OCI-M1 (cell line): ENCODE data around the gene PTTG1.

Source experiments
- DNase-seq: peaks from one replicate; lab custom pipeline; 2025; lab: John Stamatoyannopoulos, UW

The PTTG1 gene

GRCh38 chr5:160421625-160422258 lies at the start of gene PTTG1:
TSS of gene PTTG1 (plus strand) at chr5:160421855. CDS start at chr5:160422313, 458 bp downstream.
- DNase-seq = peak; percentile 98

DNA sequence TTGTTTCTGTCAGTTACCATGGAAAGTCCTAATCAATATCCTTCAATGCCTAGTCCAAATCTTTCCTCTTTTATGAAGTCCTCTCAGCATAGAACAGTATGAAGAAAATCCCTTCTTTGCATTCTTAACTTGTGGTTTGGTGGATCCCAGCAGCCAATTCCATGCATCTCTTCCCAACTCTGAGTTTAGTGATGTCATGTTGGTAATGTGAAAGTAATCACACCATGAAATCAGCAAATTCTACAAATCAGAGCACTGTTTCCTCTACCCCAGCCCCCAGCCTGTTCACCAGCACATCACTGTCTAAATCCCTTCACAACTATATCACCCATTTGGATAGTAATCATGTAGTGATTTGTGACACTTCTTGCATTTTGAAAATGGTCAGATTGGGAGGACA lies 46.5 kb upstream of the PTTG1 start:
- no peak for DNase-seq

- no peak for DNase-seq
These were observed 46.0 kb upstream of the PTTG1 start for GRCh38 chr5:160375701-160376100.

GRCh38 chr5:160376416-160376815 lies 45.2 kb upstream of the PTTG1 start:
- no peak for DNase-seq

DNA sequence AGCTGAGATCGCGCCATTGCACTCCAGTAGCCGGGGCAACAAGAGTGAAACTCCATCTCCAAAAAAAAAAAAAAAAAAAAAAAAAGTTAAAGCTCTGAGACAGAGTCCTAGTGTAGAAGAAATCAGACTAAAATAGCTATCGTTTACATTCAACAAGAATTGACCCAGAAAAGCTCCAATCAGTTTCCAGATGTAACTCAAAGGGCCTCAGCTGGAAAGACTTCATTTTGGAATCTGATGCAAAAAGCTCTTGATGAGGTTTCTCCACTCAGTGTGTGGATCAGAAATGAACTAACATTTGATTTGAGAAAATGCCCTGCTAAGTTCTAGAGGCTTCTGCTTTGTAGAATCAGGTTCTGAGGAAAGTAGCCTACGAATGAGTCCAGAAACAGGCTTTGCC lies 44.0 kb upstream of the PTTG1 start:
- no peak for DNase-seq

GRCh38 chr5:160378330-160378729 lies 43.3 kb upstream of the PTTG1 start:
- peak; percentile 76 for DNase-seq

GRCh38 chr5:160379511-160379910 lies 42.1 kb upstream of the PTTG1 start:
- no peak for DNase-seq

GRCh38 chr5:160380041-160380440 lies 41.6 kb upstream of the PTTG1 start:
- no peak for DNase-seq

GRCh38 chr5:160382346-160382745 lies 39.3 kb upstream of the PTTG1 start:
- DNase-seq = no peak

DNA sequence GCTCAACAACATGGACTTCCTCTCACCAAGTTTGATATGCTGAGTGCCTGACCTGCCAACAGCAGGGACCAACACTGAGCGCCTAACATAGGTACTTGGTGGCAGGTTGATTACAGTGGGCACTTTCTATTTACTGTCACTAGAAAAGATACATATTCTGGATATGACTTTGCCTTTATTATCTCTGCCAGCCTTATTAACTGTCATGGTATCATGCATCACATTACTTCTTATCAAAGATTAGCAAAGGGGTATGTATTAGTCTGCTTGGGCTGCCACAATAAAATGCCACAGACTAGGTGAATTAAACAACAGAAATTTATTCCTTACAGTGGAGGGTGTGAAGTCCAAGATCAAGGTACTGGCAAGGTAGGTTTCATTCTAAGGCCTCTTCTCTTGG lies 37.0 kb upstream of the PTTG1 start:
- no peak for DNase-seq

DNA sequence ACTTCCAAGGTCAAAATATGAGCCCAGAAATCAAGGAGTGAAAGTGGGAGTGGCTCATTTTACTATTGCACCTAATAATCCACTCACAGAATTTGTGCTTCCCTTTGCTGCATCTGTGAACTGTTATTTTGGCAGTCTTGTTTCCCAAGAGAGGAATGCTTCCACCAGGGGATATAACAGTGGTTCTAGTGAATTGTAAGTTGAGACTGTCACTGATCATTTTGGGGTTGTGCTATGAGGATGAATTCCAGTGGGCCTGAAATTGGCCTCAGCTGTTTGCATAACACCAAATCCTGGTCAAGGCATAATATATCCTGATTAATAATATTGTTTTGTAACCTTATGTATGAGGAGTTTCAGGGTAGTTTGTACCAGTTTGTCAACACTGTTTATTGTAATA lies 36.2 kb upstream of the PTTG1 start:
- DNase-seq = no peak

DNA sequence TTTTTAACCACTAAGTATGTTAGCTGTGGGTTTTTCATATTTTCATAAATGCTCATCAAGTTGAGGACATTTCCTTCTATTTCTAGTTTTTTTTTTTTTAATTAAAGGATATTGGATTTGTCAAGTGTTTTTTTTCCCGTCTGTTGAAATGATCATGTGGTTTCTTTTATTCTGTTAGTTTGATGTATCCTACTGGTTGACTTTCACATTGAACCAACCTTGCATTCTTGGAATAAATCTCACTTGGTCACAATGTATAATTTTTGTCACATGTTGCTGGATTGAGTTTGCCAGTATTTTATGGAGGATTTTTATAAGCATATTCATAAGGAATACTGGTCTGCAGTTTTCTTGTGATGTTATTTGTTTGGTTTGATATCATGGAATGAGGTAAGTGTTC lies 34.2 kb upstream of the PTTG1 start:
- DNase-seq = no peak

GRCh38 chr5:160390787-160391696 lies 30.6 kb upstream of the PTTG1 start:
- peak; percentile 67 for DNase-seq

- no peak for DNase-seq
These were observed 26.5 kb upstream of the PTTG1 start for GRCh38 chr5:160395111-160395510.

GRCh38 chr5:160397492-160397891 lies 24.2 kb upstream of the PTTG1 start:
- no peak for DNase-seq

DNA sequence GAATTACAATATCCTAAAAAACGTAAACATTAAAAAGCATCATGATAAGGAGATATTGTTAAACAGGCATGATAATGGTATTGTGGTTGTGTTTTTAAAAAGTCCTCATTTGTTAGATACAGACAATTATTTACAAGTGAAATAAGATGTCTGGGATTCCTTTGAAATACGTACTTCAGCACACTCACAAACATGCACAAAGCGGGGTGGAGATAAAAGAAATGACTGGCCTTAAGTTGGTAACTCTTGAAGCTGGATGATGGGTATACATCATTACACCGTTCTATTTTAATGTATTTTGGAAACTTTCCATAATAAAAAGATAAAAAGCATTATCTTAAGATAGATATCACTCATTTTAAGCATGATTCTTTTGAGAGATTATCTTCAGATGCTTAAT lies 22.8 kb upstream of the PTTG1 start:
- no peak for DNase-seq

- peak; percentile 94 for DNase-seq
These were observed 22.0 kb upstream of the PTTG1 start, which contains the start of gene FAM200C for GRCh38 chr5:160399402-160400353. TSS of gene FAM200C (minus strand) at chr5:160400054. CDS start at chr5:160395490, 4,564 bp downstream.

DNA sequence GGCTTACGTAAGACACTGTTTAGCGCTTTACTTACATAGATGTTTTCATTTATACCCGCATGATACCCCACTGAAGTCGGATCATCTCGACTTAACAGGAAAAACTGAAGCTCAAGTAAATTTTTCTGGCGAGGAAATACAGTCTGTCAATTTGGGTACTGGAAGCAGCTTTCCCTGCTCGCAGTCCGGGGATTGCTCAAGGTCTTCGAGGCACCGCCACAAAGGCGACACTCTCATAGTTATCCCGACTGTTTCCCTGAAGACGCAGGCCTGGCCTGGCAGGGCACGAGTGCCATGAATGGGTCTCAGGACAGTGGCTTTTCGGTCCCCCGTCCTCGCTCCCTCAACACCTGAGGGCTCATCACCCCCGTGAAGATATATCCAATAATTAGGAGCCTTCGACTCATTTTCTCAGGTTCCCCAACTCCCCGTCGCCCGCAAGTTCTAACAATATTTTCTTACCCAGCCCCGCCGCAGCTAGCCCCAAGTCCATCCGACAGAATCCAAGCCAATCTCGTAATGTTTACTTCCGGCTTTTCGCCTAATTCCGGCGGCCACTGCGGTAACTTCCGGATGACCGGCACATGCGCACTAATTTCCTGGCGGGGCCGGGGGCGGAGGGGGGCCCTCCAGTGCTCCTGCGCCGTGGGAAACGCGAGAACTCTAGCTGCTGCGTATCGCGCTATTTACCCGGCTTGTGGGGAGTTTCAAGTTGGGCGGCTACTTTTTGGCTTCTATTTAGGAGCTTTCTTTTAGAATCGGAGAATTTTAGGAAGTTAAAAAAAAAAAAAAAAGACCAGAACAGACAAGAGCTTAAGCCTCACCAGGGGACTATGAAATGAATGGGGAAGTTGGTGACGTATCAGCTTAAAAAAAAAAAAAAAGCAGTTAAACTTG lies 2.8 kb upstream of the PTTG1 start, which contains the start of gene SLU7:
TSS of gene SLU7 (minus strand) at position 521 of the 897 bp plus-strand sequence. CDS start 3,787 bp downstream, outside the sequence.
- DNase-seq = peak; percentile 97

- peak; percentile 60 for DNase-seq
These were observed 2.0 kb upstream of the PTTG1 start for GRCh38 chr5:160419458-160420330.

GRCh38 chr5:160420331-160420610 lies 1.4 kb upstream of the PTTG1 start:
- peak; percentile 59 for DNase-seq
